Prostate gland (tissue), 2 donors: ENCODE data around the gene SCFD2.
"Not testable (repeated sequence)": the region's sequence is repeated elsewhere in the genome, so short reads cannot be mapped to it uniquely, and the experiment has no call there.

Experiments
- POLR2A ChIP-seq: fragments of 450-650 bp; IDR thresholded peaks from one replicate; pipeline ENCODE4 v1.6.1; 2016; ENCODE audit warnings: antibody characterized with exemption, mild to moderate bottlenecking
- POLR2AphosphoS5 ChIP-seq: sonication (generic); formaldehyde crosslinking; IDR thresholded peaks from one replicate; pipeline ENCODE4 v1.6.1; 2017; ENCODE audit warnings: antibody characterized with exemption
- TF ChIP-seq, protein P1 (sequence below), 4 experiments: fragments of 200-600 bp in 2 of 4; fragments of 450-650 bp in 2 of 4; sonication (generic) in 2 of 4; IDR thresholded peaks; 1 replicate in 3 of 4; 2 replicates in 1 of 4; pipeline ENCODE4 v1.5.1; 2016 to 2019; ENCODE audit warnings: antibody characterized with exemption in 4 of 4, mild to moderate bottlenecking in 2 of 4, moderate library complexity in 2 of 4

DNA sequence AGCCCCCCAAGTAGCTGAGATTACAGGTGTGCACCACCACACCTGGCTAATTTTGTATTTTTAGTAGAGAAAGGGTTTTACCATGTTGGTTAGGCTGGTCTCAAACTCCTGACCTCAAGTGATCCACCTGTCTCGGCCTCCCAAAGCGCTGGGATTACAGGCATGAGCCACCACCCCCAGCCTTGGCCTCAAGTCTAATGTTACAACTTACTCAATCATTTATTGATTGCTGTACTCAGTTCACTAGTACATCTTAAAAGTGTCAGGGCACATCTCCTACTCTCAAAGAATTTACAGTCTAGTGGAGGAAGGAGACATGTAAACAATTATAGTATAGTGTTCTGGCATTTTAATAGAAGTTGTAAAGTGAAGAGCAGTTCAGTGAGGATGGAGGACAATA, 19.5 kb downstream of the SCFD2 start:
- TF ChIP-seq, protein P1, sequence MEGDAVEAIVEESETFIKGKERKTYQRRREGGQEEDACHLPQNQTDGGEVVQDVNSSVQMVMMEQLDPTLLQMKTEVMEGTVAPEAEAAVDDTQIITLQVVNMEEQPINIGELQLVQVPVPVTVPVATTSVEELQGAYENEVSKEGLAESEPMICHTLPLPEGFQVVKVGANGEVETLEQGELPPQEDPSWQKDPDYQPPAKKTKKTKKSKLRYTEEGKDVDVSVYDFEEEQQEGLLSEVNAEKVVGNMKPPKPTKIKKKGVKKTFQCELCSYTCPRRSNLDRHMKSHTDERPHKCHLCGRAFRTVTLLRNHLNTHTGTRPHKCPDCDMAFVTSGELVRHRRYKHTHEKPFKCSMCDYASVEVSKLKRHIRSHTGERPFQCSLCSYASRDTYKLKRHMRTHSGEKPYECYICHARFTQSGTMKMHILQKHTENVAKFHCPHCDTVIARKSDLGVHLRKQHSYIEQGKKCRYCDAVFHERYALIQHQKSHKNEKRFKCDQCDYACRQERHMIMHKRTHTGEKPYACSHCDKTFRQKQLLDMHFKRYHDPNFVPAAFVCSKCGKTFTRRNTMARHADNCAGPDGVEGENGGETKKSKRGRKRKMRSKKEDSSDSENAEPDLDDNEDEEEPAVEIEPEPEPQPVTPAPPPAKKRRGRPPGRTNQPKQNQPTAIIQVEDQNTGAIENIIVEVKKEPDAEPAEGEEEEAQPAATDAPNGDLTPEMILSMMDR (IDR thresholded peaks at IDR 0.05) = not testable (repeated sequence)
- not testable (repeated sequence) for TF ChIP-seq POLR2AphosphoS5, POLR2A
